DMS153 treated with DMSO at 0.1 percent for 48 hours (cell line): ENCODE results near the gene ZNF518B.

ENCODE experiments used
- DNase-seq: peaks from one replicate; lab custom pipeline; 2025; ENCODE audit not compliant: unreplicated experiment; lab: John Stamatoyannopoulos, UW

ZNF518B gene, protein sequence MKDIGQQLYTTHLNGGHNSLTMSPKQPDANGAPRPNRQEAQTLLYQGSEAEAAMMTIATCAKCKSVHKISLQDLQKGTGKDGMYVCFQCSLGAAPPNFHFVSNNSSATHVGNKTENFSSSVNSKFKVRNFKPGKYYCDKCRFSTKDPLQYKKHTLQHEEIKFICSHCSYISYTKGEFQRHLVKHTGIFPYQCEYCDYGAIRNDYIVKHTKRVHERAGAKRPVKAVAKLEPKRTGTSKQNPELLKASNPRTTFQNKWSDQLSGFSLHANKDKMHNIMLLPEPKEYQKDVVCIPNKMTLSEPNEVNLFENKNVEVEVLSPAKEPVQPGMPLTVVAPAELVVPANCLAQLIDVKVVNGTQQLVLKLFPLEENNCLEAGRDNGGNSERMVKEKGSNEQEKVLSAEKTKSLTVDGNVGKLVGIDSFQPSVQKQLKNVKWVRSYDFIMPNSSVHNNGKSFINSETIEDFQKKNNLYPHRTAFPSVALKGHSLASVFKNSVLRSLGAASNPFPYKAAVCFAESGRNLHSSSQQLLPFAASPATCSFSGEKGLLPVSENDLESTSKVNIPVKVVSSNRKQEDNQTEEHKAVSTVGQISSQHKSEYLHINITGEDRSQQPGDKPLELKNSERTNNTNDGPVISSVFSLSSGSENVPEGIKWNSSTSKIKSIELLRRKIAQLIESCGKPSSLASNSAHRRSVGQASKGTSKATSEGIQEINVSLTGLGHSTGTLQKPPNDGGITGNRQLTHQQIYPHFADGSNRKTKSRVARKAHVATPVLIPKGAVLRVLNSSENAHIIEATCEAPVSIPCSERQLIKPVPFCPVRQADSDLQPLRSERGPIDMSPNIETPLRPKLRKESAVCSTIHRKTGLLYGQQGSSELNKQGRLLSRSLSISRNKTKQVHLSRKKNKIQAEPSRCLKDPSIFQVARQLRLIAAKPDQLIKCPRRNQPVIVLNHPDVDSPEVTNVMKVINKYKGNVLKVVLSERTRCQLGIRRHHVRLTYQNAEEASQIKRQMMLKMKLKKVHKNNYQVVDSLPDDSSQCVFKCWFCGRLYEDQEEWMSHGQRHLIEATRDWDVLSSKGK

DNA sequence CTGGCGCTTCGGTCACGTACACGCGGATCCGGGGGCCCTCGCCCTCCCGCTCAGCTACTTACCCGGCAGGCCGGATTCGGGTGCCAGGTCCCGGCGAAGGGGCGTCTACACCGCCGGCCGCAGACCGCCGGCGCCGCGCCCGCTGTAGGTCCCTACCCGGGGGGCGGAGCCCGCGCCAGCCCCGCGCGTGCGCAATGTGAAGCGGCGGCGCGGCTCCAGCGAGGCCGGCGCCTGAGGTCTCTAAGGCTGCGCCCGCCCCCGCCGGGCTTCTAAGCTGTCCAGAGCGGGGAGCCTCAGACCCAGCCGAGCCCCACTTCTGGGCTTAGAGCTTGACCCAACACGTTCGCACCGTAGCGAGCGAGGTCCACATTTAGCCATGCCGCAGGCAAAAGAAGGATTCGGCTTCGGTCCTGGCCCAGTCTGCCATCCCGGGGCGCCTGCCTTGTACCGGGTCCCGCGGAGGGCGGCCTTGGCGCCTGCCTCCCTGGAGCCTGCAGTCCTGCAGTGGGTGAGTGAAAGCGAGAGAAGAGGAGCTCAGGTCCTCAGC is at the start of gene ZNF518B:
TSS of gene ZNF518B (minus strand) at position 172 of the 547 bp plus-strand sequence. CDS start 11,098 bp downstream, outside the sequence.
- peak; percentile 36 for DNase-seq

- DNase-seq, result no peak
These were observed 48.9 kb upstream of the ZNF518B start for GRCh38 chr4:10506077-10506476.

DNA sequence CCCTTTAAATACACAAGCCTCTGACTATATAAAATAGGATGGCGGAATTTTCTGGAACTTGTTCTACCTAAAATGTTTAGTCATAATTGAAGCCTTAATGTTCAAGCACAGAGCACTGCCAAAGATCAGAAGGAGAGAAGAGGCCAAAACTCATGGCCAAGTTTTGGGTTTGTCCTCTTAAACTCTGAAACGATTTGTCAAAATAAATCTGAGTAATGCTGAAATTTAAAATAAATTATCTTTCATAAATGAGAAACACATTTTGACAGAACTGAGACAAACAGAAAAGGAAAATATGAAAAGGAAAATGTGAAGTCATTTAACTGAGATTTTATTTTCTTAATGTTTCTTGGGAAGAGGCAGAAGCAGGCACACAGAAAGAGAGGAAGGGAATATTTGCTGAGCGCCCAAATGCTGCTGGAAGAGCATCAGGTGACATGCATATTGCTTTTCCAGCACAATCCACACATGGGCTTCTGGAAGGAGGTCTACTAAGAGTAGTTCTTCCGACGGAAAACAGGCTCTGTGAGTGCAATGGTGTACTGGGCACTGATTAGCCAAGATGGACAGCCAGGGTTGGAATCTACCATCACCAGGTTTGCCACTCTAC is 47.4 kb upstream of the ZNF518B start:
- no peak for DNase-seq

DNA sequence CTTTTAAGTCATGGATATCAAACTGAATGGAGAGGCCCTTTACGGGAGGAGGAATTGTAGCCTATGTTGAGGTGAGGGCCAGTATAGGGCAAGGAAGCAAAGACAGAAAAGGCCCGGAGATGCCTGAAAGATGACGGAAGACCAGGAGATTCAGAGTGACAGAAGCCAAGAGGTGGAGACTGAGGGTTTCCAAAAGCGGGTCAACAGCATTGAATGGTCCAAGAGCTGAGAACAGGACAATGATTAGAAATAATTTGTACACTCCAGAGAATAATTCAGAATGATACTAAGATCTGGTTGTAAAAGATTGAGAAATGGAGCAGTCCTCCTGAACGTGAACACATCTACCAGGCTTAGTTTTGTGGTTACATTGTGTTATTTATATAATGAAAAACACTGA is 45.5 kb upstream of the ZNF518B start:
- DNase-seq, result no peak

GRCh38 chr4:10500776-10501175 is 43.5 kb upstream of the ZNF518B start:
- no peak for DNase-seq

DNA sequence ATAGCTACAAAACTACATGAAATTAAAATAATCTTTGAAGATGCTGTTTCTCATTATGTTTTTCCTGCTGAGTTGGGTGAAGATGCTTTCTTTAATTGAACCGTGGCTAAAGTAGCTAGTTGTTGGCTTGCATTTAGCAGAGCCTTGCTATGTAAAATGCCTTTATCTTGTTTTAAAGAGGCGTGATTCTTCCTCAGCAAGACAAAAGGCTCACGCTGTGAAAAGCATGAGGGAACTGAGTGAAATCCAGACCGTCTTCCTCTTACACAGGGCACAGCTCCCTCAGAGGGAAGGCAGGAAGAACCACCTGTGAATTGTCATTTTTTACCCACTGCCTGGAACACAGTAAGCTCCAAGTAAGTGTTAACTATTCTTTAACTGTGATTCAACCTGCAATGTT is 39.0 kb upstream of the ZNF518B start:
- DNase-seq, result no peak

DNA sequence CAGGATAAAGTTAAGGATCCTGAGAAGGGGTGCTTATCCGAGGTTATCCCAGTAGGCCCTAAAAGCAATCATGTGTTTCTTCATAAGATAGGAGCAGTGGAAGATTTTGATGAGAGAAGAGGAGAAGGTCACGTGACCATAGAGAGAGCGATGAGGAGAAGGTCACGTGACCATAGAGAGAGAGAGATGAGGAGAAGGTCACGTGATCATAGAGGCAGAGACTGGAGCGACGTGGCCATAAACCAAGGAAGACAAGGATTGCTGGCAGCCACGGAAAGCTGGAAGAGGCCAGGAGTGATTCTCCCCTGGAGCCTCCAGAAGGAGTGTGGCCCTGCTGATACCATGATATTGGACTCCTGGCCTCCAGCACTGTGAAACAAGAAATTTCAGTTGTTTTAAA is 38.4 kb upstream of the ZNF518B start:
- DNase-seq, result no peak

DNA sequence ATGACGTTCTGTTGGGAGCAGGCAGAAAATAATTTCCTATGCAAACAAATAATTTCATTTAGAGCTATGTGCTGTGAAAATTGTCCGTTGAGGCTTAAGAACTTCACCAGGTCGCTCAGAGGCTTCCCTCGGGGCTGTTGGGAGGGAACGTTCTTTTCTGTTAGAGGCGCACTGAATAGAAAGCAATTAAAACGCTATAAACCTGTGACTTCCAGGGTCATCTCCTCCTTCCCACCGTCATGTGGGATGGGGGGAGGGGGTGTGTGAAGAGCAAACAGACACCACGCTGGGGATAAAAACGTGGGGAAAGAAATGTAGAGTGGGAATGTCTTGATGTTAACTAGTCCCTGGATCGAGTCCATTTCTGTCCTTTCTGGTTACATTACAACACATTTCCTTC is 35.2 kb upstream of the ZNF518B start:
- DNase-seq, result no peak

DNA sequence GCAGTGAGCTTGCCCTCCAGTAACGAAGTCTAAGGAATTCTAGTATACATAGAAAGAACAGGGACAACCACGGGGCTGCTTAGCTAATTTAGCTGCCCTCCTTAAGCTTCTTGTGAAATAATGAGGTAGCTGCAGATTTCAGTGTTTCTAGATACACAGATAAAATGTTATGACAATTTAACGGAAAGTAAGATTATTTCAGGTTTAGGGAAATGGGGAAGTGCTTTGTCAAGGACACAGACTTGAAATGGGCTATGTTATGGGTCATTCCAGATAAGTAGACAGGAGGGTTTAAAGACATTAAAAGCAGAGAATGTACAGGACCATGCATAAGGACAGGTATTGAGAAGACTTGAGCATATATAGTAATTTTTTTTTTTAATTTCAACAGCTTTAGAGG is 34.2 kb upstream of the ZNF518B start:
- DNase-seq, result no peak

- no peak for DNase-seq
These were observed 33.8 kb upstream of the ZNF518B start for GRCh38 chr4:10490996-10491395.

DNA sequence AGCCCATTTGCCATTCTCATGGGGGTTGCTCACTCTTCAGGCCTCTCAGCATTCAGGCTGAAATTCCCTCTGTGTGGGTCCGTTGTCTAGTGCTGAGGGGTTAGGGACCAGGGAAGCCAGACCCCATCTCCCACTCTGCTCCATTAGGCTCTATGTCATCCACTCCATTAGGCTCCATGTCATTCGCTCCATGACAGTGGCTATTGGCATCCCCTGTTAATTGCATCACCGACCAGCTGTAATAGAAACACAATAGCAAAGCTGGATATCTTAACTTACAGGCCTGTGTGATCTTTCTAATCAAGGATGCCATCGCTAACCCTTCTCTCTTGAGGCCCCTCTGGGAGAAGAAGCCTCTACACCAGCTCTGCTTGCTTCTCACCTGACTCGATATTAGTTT is 25.7 kb upstream of the ZNF518B start:
- DNase-seq, result no peak

- no peak for DNase-seq
These were observed 23.4 kb upstream of the ZNF518B start for GRCh38 chr4:10480616-10481015.

- DNase-seq, result no peak
These were observed 21.4 kb upstream of the ZNF518B start for GRCh38 chr4:10478621-10479020.

DNA sequence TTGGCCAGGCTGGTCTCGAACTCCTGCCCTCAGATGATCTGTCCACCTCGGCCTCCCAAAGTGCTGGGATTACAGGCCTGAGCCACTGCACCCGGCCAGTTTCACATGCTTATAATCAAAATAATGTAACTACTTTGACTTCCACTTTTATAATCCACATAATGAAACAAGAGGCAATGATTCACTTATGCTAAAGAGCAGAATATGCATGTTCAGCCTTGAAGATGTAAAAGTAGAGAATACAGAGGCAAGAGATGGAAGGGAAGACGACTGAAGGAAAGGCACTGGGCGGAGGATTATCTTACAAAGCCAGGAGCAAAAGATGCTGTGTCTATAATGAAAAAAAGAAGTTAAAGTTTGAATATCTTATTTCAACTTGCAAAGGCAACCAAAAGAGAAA is 13.3 kb upstream of the ZNF518B start:
- DNase-seq, result no peak

GRCh38 chr4:10466161-10466560 is 8.9 kb upstream of the ZNF518B start:
- no peak for DNase-seq

GRCh38 chr4:10462876-10463275 is 5.7 kb upstream of the ZNF518B start:
- no peak for DNase-seq

- no peak for DNase-seq
These were observed 4.7 kb upstream of the ZNF518B start for GRCh38 chr4:10461850-10462400.

- DNase-seq, result no peak
These were observed 4.0 kb upstream of the ZNF518B start for GRCh38 chr4:10461091-10461849.

GRCh38 chr4:10460313-10461047 is 3.3 kb upstream of the ZNF518B start:
- DNase-seq, result no peak
